Breast epithelium (tissue), 3 donors: ENCODE results near the gene SCT.

ENCODE experiments used
- CTCF ChIP-seq, 3 donors: fragments of 450-650 bp; IDR thresholded peaks; one replicate each; pipeline ENCODE4 v1.5.1; 2016 to 2017; ENCODE audit warnings: antibody characterized with exemption in 3 of 3, mild to moderate bottlenecking in 3 of 3, moderate library complexity in 3 of 3
- POLR2AphosphoS5 ChIP-seq, 3 donors: sonication (generic); formaldehyde crosslinking; IDR thresholded peaks; one replicate each; pipeline ENCODE4 v1.6.1; 2017; ENCODE audit warnings: antibody characterized with exemption in 3 of 3

DNA sequence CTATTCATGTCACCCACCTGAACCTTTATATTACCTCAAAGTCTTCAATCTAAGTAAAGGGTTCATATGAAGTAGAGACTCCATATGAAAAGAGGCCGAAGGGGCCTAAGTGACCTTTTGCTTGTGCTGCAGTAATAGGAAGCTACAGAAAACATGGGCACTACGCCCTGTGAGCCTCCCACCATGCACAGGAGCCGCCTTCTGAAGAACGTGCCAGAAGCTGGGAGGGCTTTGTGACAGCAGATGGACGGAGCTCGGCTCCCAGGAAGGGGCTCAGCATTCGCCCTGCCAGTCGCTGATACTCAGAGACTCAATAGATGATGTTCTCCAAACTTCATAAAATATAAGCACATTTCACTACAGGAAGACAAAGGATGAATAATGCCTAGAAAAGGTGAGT lies 46.9 kb upstream of the SCT start:
- TF ChIP-seq CTCF (IDR thresholded peaks at IDR 0.05) (no peak), POLR2AphosphoS5 (IDR thresholded peaks at IDR 0.05) (no peak)
